Activated CD4-positive, alpha-beta memory T cell treated with anti-CD3 and anti-CD28 coated beads for 36 hours (primary cell): ENCODE results near the gene PKP4. TPM values are rescaled to one million over a fixed set of nuclear protein-coding genes. Genes with fewer than 3 reads are reported as not detected.

Source experiments
- CTCF ChIA-PET: fragments of 350-600 bp; sonication (Branson Sonifier 250); formaldehyde crosslinking; loops from one replicate; lab custom pipeline; 2021; ENCODE audit warnings: antibody characterized with exemption, inconsistent platforms; lab: Charles Lee
- POLR2A ChIA-PET: fragments of 350-600 bp; sonication (Branson Sonifier 250); formaldehyde crosslinking; loops from one replicate; lab custom pipeline; 2021; ENCODE audit warnings: antibody characterized with exemption; lab: Charles Lee
- DNase-seq: peaks from one replicate; pipeline ENCODE4 v3.0.0-alpha.2; 2020
- H3K27ac Mint-ChIP-seq: one replicate; pipeline ENCODE4 v1.8.0; 2021; ENCODE audit warnings: mixed read lengths
- H3K27me3 Mint-ChIP-seq: one replicate; pipeline ENCODE4 v1.8.0; 2021; ENCODE audit warnings: mixed read lengths
- H3K36me3 Mint-ChIP-seq: one replicate; pipeline ENCODE4 v1.8.0; 2021; ENCODE audit warnings: mixed read lengths
- H3K4me1 Mint-ChIP-seq: one replicate; pipeline ENCODE4 v1.8.0; 2021; ENCODE audit warnings: low read depth, mixed read lengths
- H3K4me3 Mint-ChIP-seq: one replicate; pipeline ENCODE4 v1.8.0; 2021; ENCODE audit warnings: mild to moderate bottlenecking, mixed read lengths
- H3K9me3 Mint-ChIP-seq: one replicate; pipeline ENCODE4 v1.8.0; 2021; ENCODE audit warnings: mixed read lengths
- intact Hi-C: fragments of 100-400 bp; cut with micrococcal nuclease; formaldehyde crosslinking; loops from one replicate; pipeline ENCODE4 v1.15.1; 2023
- total RNA-seq, 2 experiments: library from RNA; stranded (reverse); gene quantifications; one replicate each; pipeline ENCODE4 v1.2.3, GENCODE V29; 2021

Gene PKP4
- total RNA-seq, 2 experiments from 2014 or later: 41.4 to 43.1 TPM

- CTCF ChIA-PET: no interaction called here
- Mint-ChIP-seq H3K27ac (no peak overlapping the region), H3K4me3 (no peak overlapping the region), H3K27me3 (no peaks in the 10 kb centered on the region), H3K36me3 (peaks cover 3% of the 10 kb centered on the region), H3K4me1 (no peaks in the 10 kb centered on the region), H3K9me3 (no peaks in the 10 kb centered on the region)
- POLR2A ChIA-PET: no interaction called here
- intact Hi-C loops: no loop called here
- no peak for DNase-seq
Measured at GRCh38 chr2:158560259-158560658, 103.5 kb downstream of the PKP4 start.

- CTCF ChIA-PET: interaction anchor here (1.1 kb wide), 1 partner anchor 11 kb away, joined by 3 read pairs; no protein-coding TSS in a partner anchor
- intact Hi-C loops: no loop called here
- Mint-ChIP-seq H3K4me1 (no peaks in the 10 kb centered on the region), H3K27me3 (no peaks in the 10 kb centered on the region), H3K9me3 (no peaks in the 10 kb centered on the region), H3K4me3 (no peak overlapping the region), H3K36me3 (peaks cover 3% of the 10 kb centered on the region), H3K27ac (no peak overlapping the region)
- POLR2A ChIA-PET: no interaction called here
- no peak for DNase-seq
Measured at GRCh38 chr2:158561054-158561453, 104.3 kb downstream of the PKP4 start.

GRCh38 chr2:158567208-158567607 is 110.5 kb downstream of the PKP4 start:
- ChIA-PET POLR2A (no interaction called here), CTCF (no interaction called here)
- H3K27me3 Mint-ChIP-seq: no peaks in the 10 kb centered on the region
- H3K36me3 Mint-ChIP-seq: peaks cover 5% of the 10 kb centered on the region
- intact Hi-C loops: no loop called here
- no peak for DNase-seq
- H3K9me3 Mint-ChIP-seq: peaks cover 14% of the 10 kb centered on the region
- H3K4me1 Mint-ChIP-seq: no peaks in the 10 kb centered on the region
- H3K27ac Mint-ChIP-seq: no peak overlapping the region
- no peak overlapping the region for H3K4me3 Mint-ChIP-seq

GRCh38 chr2:158569284-158569683 is 112.5 kb downstream of the PKP4 start:
- Mint-ChIP-seq H3K4me1 (no peaks in the 10 kb centered on the region), H3K4me3 (no peak overlapping the region), H3K9me3 (peaks cover 14% of the 10 kb centered on the region), H3K27ac (no peak overlapping the region), H3K36me3 (peaks cover 5% of the 10 kb centered on the region), H3K27me3 (no peaks in the 10 kb centered on the region)
- intact Hi-C loops: no loop called here
- CTCF ChIA-PET: no interaction called here
- no peak for DNase-seq
- POLR2A ChIA-PET: interaction anchor here (0.6 kb wide), 1 partner anchor 10 kb away, joined by 3 read pairs; no protein-coding TSS in a partner anchor

GRCh38 chr2:158570869-158571268 is 114.1 kb downstream of the PKP4 start:
- no peaks in the 10 kb centered on the region for H3K27me3 Mint-ChIP-seq
- no peak overlapping the region for H3K27ac Mint-ChIP-seq
- H3K4me3 Mint-ChIP-seq: no peak overlapping the region
- no peaks in the 10 kb centered on the region for H3K4me1 Mint-ChIP-seq
- ChIA-PET POLR2A (no interaction called here), CTCF (no interaction called here)
- intact Hi-C loops: no loop called here
- peaks cover 5% of the 10 kb centered on the region for H3K36me3 Mint-ChIP-seq
- no peak for DNase-seq
- H3K9me3 Mint-ChIP-seq: peaks cover 14% of the 10 kb centered on the region

GRCh38 chr2:158573739-158574138 is 117.0 kb downstream of the PKP4 start:
- Mint-ChIP-seq H3K27ac (no peak overlapping the region), H3K4me3 (no peak overlapping the region), H3K4me1 (no peaks in the 10 kb centered on the region), H3K9me3 (peaks cover 14% of the 10 kb centered on the region), H3K27me3 (no peaks in the 10 kb centered on the region), H3K36me3 (peaks cover 4% of the 10 kb centered on the region)
- intact Hi-C loops: no loop called here
- DNase-seq: no peak
- CTCF ChIA-PET: no interaction called here
- POLR2A ChIA-PET: no interaction called here

GRCh38 chr2:158575051-158575635 is 118.4 kb downstream of the PKP4 start:
- Mint-ChIP-seq H3K27ac (no peak overlapping the region), H3K4me1 (no peaks in the 10 kb centered on the region), H3K27me3 (no peaks in the 10 kb centered on the region), H3K4me3 (no peak overlapping the region), H3K9me3 (peaks cover 14% of the 10 kb centered on the region), H3K36me3 (peaks cover 7% of the 10 kb centered on the region)
- intact Hi-C loops: no loop called here
- ChIA-PET POLR2A (no interaction called here), CTCF (no interaction called here)
- no peak for DNase-seq

GRCh38 chr2:158577141-158577540 is 120.4 kb downstream of the PKP4 start:
- H3K27ac Mint-ChIP-seq: no peak overlapping the region
- H3K4me3 Mint-ChIP-seq: no peak overlapping the region
- no peak for DNase-seq
- H3K36me3 Mint-ChIP-seq: peaks cover 10% of the 10 kb centered on the region
- H3K4me1 Mint-ChIP-seq: no peaks in the 10 kb centered on the region
- peaks cover under 1% of the 10 kb centered on the region for H3K9me3 Mint-ChIP-seq
- POLR2A ChIA-PET: no interaction called here
- no peaks in the 10 kb centered on the region for H3K27me3 Mint-ChIP-seq
- CTCF ChIA-PET: no interaction called here
- intact Hi-C loops: no loop called here

- H3K9me3 Mint-ChIP-seq: no peaks in the 10 kb centered on the region
- H3K27me3 Mint-ChIP-seq: no peaks in the 10 kb centered on the region
- CTCF ChIA-PET: no interaction called here
- no peak overlapping the region for H3K27ac Mint-ChIP-seq
- H3K4me1 Mint-ChIP-seq: no peaks in the 10 kb centered on the region
- no peak overlapping the region for H3K4me3 Mint-ChIP-seq
- DNase-seq: no peak
- intact Hi-C loops: no loop called here
- H3K36me3 Mint-ChIP-seq: peaks cover 10% of the 10 kb centered on the region
- POLR2A ChIA-PET: interaction anchor here (0.7 kb wide), 1 partner anchor 9 kb away, joined by 3 read pairs; no protein-coding TSS in a partner anchor
Measured at GRCh38 chr2:158578703-158579330, 122.1 kb downstream of the PKP4 start.

GRCh38 chr2:158579928-158580327 is 123.2 kb downstream of the PKP4 start:
- CTCF ChIA-PET: no interaction called here
- POLR2A ChIA-PET: no interaction called here
- DNase-seq: no peak
- Mint-ChIP-seq H3K27me3 (no peaks in the 10 kb centered on the region), H3K4me3 (no peak overlapping the region), H3K4me1 (no peaks in the 10 kb centered on the region), H3K36me3 (peaks cover 10% of the 10 kb centered on the region), H3K27ac (no peak overlapping the region), H3K9me3 (no peaks in the 10 kb centered on the region)
- intact Hi-C loops: no loop called here

GRCh38 chr2:158580760-158581159 is 124.0 kb downstream of the PKP4 start:
- H3K36me3 Mint-ChIP-seq: peaks cover 10% of the 10 kb centered on the region
- CTCF ChIA-PET: no interaction called here
- intact Hi-C loops: no loop called here

GRCh38 chr2:158582670-158583069 is 125.9 kb downstream of the PKP4 start:
- DNase-seq: no peak
- Mint-ChIP-seq H3K27me3 (no peaks in the 10 kb centered on the region), H3K27ac (no peak overlapping the region), H3K36me3 (peaks cover 10% of the 10 kb centered on the region), H3K4me1 (no peaks in the 10 kb centered on the region), H3K9me3 (no peaks in the 10 kb centered on the region), H3K4me3 (no peak overlapping the region)
- ChIA-PET POLR2A (no interaction called here), CTCF (no interaction called here)
- intact Hi-C loops: no loop called here

More at GRCh38 chr2:158580760-158581159, 124.0 kb downstream of the PKP4 start:
- Mint-ChIP-seq H3K4me3 (no peak overlapping the region), H3K27me3 (no peaks in the 10 kb centered on the region), H3K9me3 (no peaks in the 10 kb centered on the region), H3K4me1 (no peaks in the 10 kb centered on the region), H3K27ac (no peak overlapping the region)
- DNase-seq: no peak
- POLR2A ChIA-PET: no interaction called here

- H3K4me3 Mint-ChIP-seq: no peak overlapping the region
- intact Hi-C loops: no loop called here
- H3K27ac Mint-ChIP-seq: no peak overlapping the region
- H3K4me1 Mint-ChIP-seq: no peaks in the 10 kb centered on the region
- POLR2A ChIA-PET: no interaction called here
- CTCF ChIA-PET: no interaction called here
- H3K27me3 Mint-ChIP-seq: no peaks in the 10 kb centered on the region
- no peaks in the 10 kb centered on the region for H3K9me3 Mint-ChIP-seq
- H3K36me3 Mint-ChIP-seq: peaks cover 8% of the 10 kb centered on the region
- no peak for DNase-seq
Measured at GRCh38 chr2:158583923-158584322, 127.2 kb downstream of the PKP4 start.
